PC-9 (cell line): ENCODE data around the gene GRB14. TPM values are rescaled to one million over a fixed set of nuclear protein-coding genes. Genes with fewer than 3 reads are reported as not detected.
"Not testable (repeated sequence)": the region's sequence is repeated elsewhere in the genome, so short reads cannot be mapped to it uniquely, and the experiment has no call there.

Experiments used
- BruUV-seq: library from RNA; stranded (reverse); fragments of 400-500 nt; replicated peaks from 2 replicates; lab custom pipeline; 2021; lab: Mats Ljungman, UMichigan
- CTCF ChIA-PET: fragments of 300-600 bp; sonication (Branson Sonifier 250); formaldehyde crosslinking; loops from one replicate; lab custom pipeline; 2022; ENCODE audit warnings: antibody characterized with exemption; lab: Charles Lee
- POLR2A ChIA-PET: fragments of 300-600 bp; sonication (Branson Sonifier 250); formaldehyde crosslinking; loops from one replicate; lab custom pipeline; 2022; ENCODE audit warnings: antibody characterized with exemption; ENCODE audit not compliant: unreplicated experiment; lab: Charles Lee
- DNase-seq, 2 experiments: peaks; one replicate each; pipeline versions ENCODE4 v3.0.0 to v3.0.0-alpha.2; 2015 to 2022; ENCODE audit warnings: mixed read lengths in 1 of 2
- H2AFZ ChIP-seq: fragments of 200-600 bp; sonication (generic); 2 replicates; pipeline ENCODE4 v1.8.1; 2017; ENCODE audit warnings: antibody characterized with exemption
- H3F3A ChIP-seq: fragments of 200-600 bp; sonication (generic); 2 replicates; pipeline ENCODE4 v1.8.1; 2017; ENCODE audit warnings: antibody characterized with exemption, mild to moderate bottlenecking, low read depth; ENCODE audit not compliant: insufficient read depth
- H3K27ac ChIP-seq: fragments of 200-600 bp; sonication (generic); 2 replicates; pipeline ENCODE4 v1.6.1; 2016; ENCODE audit warnings: mixed run types
- H3K27me3 ChIP-seq: fragments of 200-600 bp; sonication (generic); 2 replicates; pipeline ENCODE4 v1.6.1; 2016; ENCODE audit warnings: low read depth, mixed run types; ENCODE audit not compliant: insufficient read depth
- H3K36me3 ChIP-seq: fragments of 200-600 bp; sonication (generic); 2 replicates; pipeline ENCODE4 v1.6.1; 2016; ENCODE audit warnings: low read depth, mixed run types
- H3K4me1 ChIP-seq: fragments of 200-600 bp; sonication (generic); replicated peaks from 2 replicates; pipeline ENCODE4 v1.6.1; 2016; ENCODE audit warnings: mixed run types; ENCODE audit not compliant: insufficient read depth
- H3K4me2 ChIP-seq: fragments of 200-600 bp; sonication (generic); 2 replicates; pipeline ENCODE4 v1.6.1; 2017; ENCODE audit warnings: mixed run types
- H3K4me3 ChIP-seq: fragments of 200-600 bp; sonication (generic); 2 replicates; pipeline ENCODE4 v1.6.1; 2016; ENCODE audit warnings: mixed run types
- H3K79me2 ChIP-seq: fragments of 200-600 bp; sonication (generic); 2 replicates; pipeline ENCODE4 v1.6.1; 2017; ENCODE audit warnings: low read depth, mixed run types
- H3K9me2 ChIP-seq: fragments of 200-600 bp; sonication (generic); 2 replicates; pipeline ENCODE4 v1.8.1; 2017; ENCODE audit warnings: mild to moderate bottlenecking; ENCODE audit not compliant: insufficient read depth
- H3K9me3 ChIP-seq: fragments of 200-600 bp; sonication (generic); 2 replicates; pipeline ENCODE4 v1.8.1; 2016; ENCODE audit warnings: low read depth; ENCODE audit not compliant: insufficient read depth
- H4K20me1 ChIP-seq: fragments of 200-600 bp; sonication (generic); 2 replicates; pipeline ENCODE4 v1.8.1; 2017; ENCODE audit not compliant: insufficient read depth
- CTCF ChIP-seq: fragments of 200-600 bp; sonication (generic); conservative IDR thresholded peaks from 2 replicates; pipeline ENCODE4 v1.6.1; 2017; ENCODE audit warnings: mixed run types, antibody characterized with exemption, mild to moderate bottlenecking, moderate library complexity
- EZH2 ChIP-seq: fragments of 200-600 bp; sonication (generic); IDR thresholded peaks from 2 replicates; pipeline ENCODE4 v1.8.0; 2017; ENCODE audit warnings: antibody characterized with exemption, low read depth
- intact Hi-C: fragments of 100-400 bp; cut with micrococcal nuclease; formaldehyde crosslinking; loops from one replicate; pipeline ENCODE4 v1.10.0; 2022; ENCODE audit not compliant: unreplicated experiment
- total RNA-seq: library from RNA; stranded (reverse); gene quantifications from 2 replicates; pipeline ENCODE4 v1.2.3, GENCODE V29; 2021

Gene GRB14
- total RNA-seq, 1 experiment from 2014 or later = 3.4 TPM

GRCh38 chr2:164551519-164551918 lies 69.8 kb downstream of the GRB14 start:
- BruUV-seq = no TSS peak
- Histone ChIP-seq H3K79me2 (no peaks in the 10 kb centered on the region), H3K36me3 (no peaks in the 10 kb centered on the region), H2AFZ (no peak overlapping the region), H4K20me1 (no peaks in the 10 kb centered on the region), H3K9me3 (no peaks in the 10 kb centered on the region), H3K4me3 (no peak overlapping the region), H3K27me3 (no peaks in the 10 kb centered on the region), H3K27ac (no peak overlapping the region), H3K4me1 (no peaks in the 10 kb centered on the region), H3F3A (no peaks in the 10 kb centered on the region), H3K4me2 (no peak overlapping the region), H3K9me2 (no peaks in the 10 kb centered on the region)
- intact Hi-C loops = no loop called here
- ChIA-PET POLR2A (no interaction called here), CTCF (no interaction called here)
- no peak for TF ChIP-seq CTCF
- no peak for TF ChIP-seq EZH2
- DNase-seq = no peak

- H3K4me3 ChIP-seq, BruUV-seq, intact Hi-C loops, H2AFZ ChIP-seq, DNase-seq, H3K9me2 ChIP-seq, H3K9me3 ChIP-seq, CTCF ChIA-PET, H3K27ac ChIP-seq, H3K27me3 ChIP-seq, POLR2A ChIA-PET, H3K36me3 ChIP-seq, H3K4me1 ChIP-seq, H4K20me1 ChIP-seq, H3F3A ChIP-seq, H3K79me2 ChIP-seq, H3K4me2 ChIP-seq: not testable (repeated sequence)
These were observed 71.6 kb downstream of the GRB14 start for GRCh38 chr2:164549705-164550104.

GRCh38 chr2:164545484-164545883 lies 75.8 kb downstream of the GRB14 start:
- Histone ChIP-seq H3K4me1 (peaks cover 10% of the 10 kb centered on the region; the same call in 1 of the 2 replicates), H3K27me3 (no peaks in the 10 kb centered on the region), H3F3A (peaks cover 6% of the 10 kb centered on the region; the same call in 1 of the 2 replicates), H3K9me2 (no peaks in the 10 kb centered on the region), H2AFZ (no peak overlapping the region), H3K27ac (no peak overlapping the region), H3K9me3 (no peaks in the 10 kb centered on the region), H3K36me3 (no peaks in the 10 kb centered on the region), H4K20me1 (no peaks in the 10 kb centered on the region), H3K4me2 (no peak overlapping the region), H3K4me3 (no peak overlapping the region), H3K79me2 (no peaks in the 10 kb centered on the region)
- no TSS peak for BruUV-seq
- intact Hi-C loops = no loop called here
- CTCF ChIA-PET = interaction anchor here (0.5 kb wide), 1 partner anchor 1369 kb away, joined by 6 read pairs; no protein-coding TSS in a partner anchor
- TF ChIP-seq CTCF (no peak), EZH2 (no peak)
- POLR2A ChIA-PET = no interaction called here
- DNase-seq = no peak

GRCh38 chr2:164542581-164543021 lies 78.7 kb downstream of the GRB14 start:
- intact Hi-C loops = loop anchor here (2.0 kb wide), 1 partner anchor 1194 kb away; no protein-coding TSS in a partner anchor
- ChIA-PET POLR2A (no interaction called here), CTCF (no interaction called here)
- no TSS peak for BruUV-seq
- no peaks in the 10 kb centered on the region for H3K27me3 ChIP-seq
- peak; percentile 16 to 78 for DNase-seq
- 0 out of 2 replicates have a peak overlapping the region, but pooled peaks have one; percentile 6 for H3K4me2 ChIP-seq
- H3F3A ChIP-seq = peaks cover 6% of the 10 kb centered on the region; the same call in 1 of the 2 replicates
- H2AFZ ChIP-seq = no peak overlapping the region
- H3K9me3 ChIP-seq = no peaks in the 10 kb centered on the region
- no peak overlapping the region for H3K4me3 ChIP-seq
- no peaks in the 10 kb centered on the region for H4K20me1 ChIP-seq
- H3K4me1 ChIP-seq = peaks cover 10% of the 10 kb centered on the region; the same call in 1 of the 2 replicates
- no peaks in the 10 kb centered on the region for H3K9me2 ChIP-seq
- TF ChIP-seq CTCF = no peak
- no peak for TF ChIP-seq EZH2
- H3K27ac ChIP-seq = no peak overlapping the region
- H3K79me2 ChIP-seq = no peaks in the 10 kb centered on the region
- no peaks in the 10 kb centered on the region for H3K36me3 ChIP-seq
